GM12878 (cell line): ENCODE results near the gene MND1. TPM values are rescaled to one million over a fixed set of nuclear protein-coding genes. Genes with fewer than 3 reads are reported as not detected.

ENCODE experiments used
- ATF2 ChIP-seq: IDR thresholded peaks from 2 replicates; pipeline ENCODE4 v1.6.1; 2012; ENCODE audit warnings: low read length, inconsistent platforms
- BHLHE40 ChIP-seq, 2 experiments: fragments of 450-650 bp in 1 of 2; IDR thresholded peaks; 2 replicates each; pipeline ENCODE4 v1.6.1; 2011 to 2017; ENCODE audit warnings: low read depth in 2 of 2, borderline replicate concordance in 1 of 2, improper control_type of control experiment in 1 of 2, low read length in 1 of 2, mild to moderate bottlenecking in 1 of 2
- CREM ChIP-seq: IDR thresholded peaks from 2 replicates; pipeline ENCODE4 v1.6.1; 2014; ENCODE audit warnings: antibody characterized with exemption, low read depth
- E2F8 ChIP-seq: fragments of 450-650 bp; IDR thresholded peaks from 2 replicates; pipeline ENCODE4 v1.6.1; 2018; ENCODE audit warnings: mild to moderate bottlenecking, low read depth, moderate library complexity; ENCODE audit not compliant: partially characterized antibody
- E4F1 ChIP-seq: fragments of 450-650 bp; IDR thresholded peaks from 2 replicates; pipeline ENCODE4 v1.6.1; 2018; ENCODE audit warnings: borderline replicate concordance, mild to moderate bottlenecking; ENCODE audit not compliant: partially characterized antibody
- FOXM1 ChIP-seq: IDR thresholded peaks from 2 replicates; pipeline ENCODE4 v1.6.1; 2012; ENCODE audit warnings: low read depth, mild to moderate bottlenecking, inconsistent platforms, low read length, moderate library complexity
- JUNB ChIP-seq: IDR thresholded peaks from 2 replicates; pipeline ENCODE4 v1.6.1; 2016; ENCODE audit warnings: antibody characterized with exemption, mild to moderate bottlenecking
- NR2F1 ChIP-seq: fragments of 450-650 bp; conservative IDR thresholded peaks from 2 replicates; pipeline ENCODE4 v1.6.1; 2017; ENCODE audit warnings: mild to moderate bottlenecking
- NRF1 ChIP-seq: conservative IDR thresholded peaks from 2 replicates; pipeline ENCODE4 v1.6.1; 2011; ENCODE audit warnings: mild to moderate bottlenecking, low read depth, low read length, improper control_type of control experiment
- SIN3A ChIP-seq: IDR thresholded peaks from 2 replicates; pipeline ENCODE4 v1.6.1; 2012; ENCODE audit warnings: low read depth, low read length, improper control_type of control experiment
- SMARCA5 ChIP-seq: fragments of 450-650 bp; IDR thresholded peaks from 2 replicates; pipeline ENCODE4 v1.6.1; 2017; ENCODE audit warnings: mild to moderate bottlenecking
- STAT3 ChIP-seq: IDR thresholded peaks from 2 replicates; pipeline ENCODE4 v1.6.1; 2011; ENCODE audit warnings: low read depth, low read length, improper control_type of control experiment
- ZNF217 ChIP-seq: fragments of 450-650 bp; IDR thresholded peaks from 2 replicates; pipeline ENCODE4 v1.6.1; 2017; ENCODE audit warnings: antibody characterized with exemption, mild to moderate bottlenecking
- ZNF24 ChIP-seq: fragments of 450-650 bp; IDR thresholded peaks from 2 replicates; pipeline ENCODE4 v1.6.1; 2017; ENCODE audit warnings: antibody characterized with exemption, mild to moderate bottlenecking
- ZNF274 ChIP-seq: IDR thresholded peaks from one replicate; pipeline ENCODE4 v1.8.0; 2011; ENCODE audit not compliant: insufficient read length, insufficient read depth
- ZNF592 ChIP-seq: fragments of 450-650 bp; IDR thresholded peaks from 2 replicates; pipeline ENCODE4 v1.6.1; 2017; ENCODE audit warnings: mild to moderate bottlenecking, moderate library complexity
- polyA plus RNA-seq, 11 experiments: library from polyadenylated mRNA; depleted of rRNA in 4 of 11; unstranded in 6 of 11; stranded (reverse) in 5 of 11; fragments of >200 nt; fragmentation: Nextera tagmentation in 4 of 11; fragmentation: Illumina TruSeq in 1 of 11; extraction: Ambion mirVana in 4 of 11; extraction: Trizol in 1 of 11; gene quantifications; 1 replicate in 1 of 11; 2 replicates in 10 of 11; pipeline versions ENCODE4 v1.2.1 to v1.2.3, GENCODE V29; 2011 to 2016; ENCODE audit warnings: inconsistent platforms in 2 of 11, missing spikeins in 2 of 11, low read depth in 1 of 11
- total RNA-seq, 4 experiments: library from RNA; depleted of rRNA in 3 of 4; stranded (reverse); fragments of >200 nt in 3 of 4; fragmentation: Illumina TruSeq in 1 of 4; extraction: Trizol in 1 of 4; gene quantifications; 2 replicates each; pipeline versions ENCODE4 v1.2.1 to v1.2.3, GENCODE V29; 2013 to 2021

MND1 gene
- total and polyA plus RNA-seq, 10 of the 15 experiments (the other 5 are each of a cell fraction or from before 2014, with no cell fraction given) = 17.7 to 58.1 (median 47.3) TPM

- TF ChIP-seq E4F1 (no peak), JUNB (peak; percentile 96), NR2F1 (peak; percentile 41), FOXM1 (peak; percentile 90), SIN3A (peak; percentile 66; the same call in 1 of the 2 replicates), STAT3 (peak; percentile 63; the same call in 1 of the 2 replicates), BHLHE40 (IDR thresholded peaks at IDR 0.05; ENCODE audit: borderline replicate concordance in 1 of 2, low read depth in 2 of 2, low read length in 1 of 2) (peak; percentile 54 to 59; a peak in 3 of 4 replicates), ZNF217 (peak; percentile 70; the same call in 1 of the 2 replicates), ZNF592 (peak; percentile 77), E2F8 (no peak), NRF1 (no peak), ZNF274 (no peak), CREM (peak; percentile 48; the same call in 1 of the 2 replicates), ATF2 (peak; percentile 94), SMARCA5 (peak; percentile 89), ZNF24 (peak; percentile 76)
Measured at GRCh38 chr4:153432965-153433753, 88.7 kb downstream of the MND1 start (continued).
